ENCODE data around the gene OR5AN1. TPM values are rescaled to one million over a fixed set of nuclear protein-coding genes. Genes with fewer than 3 reads are reported as not detected.

OR5AN1 gene
- total and polyA plus RNA-seq, 2 donors (not counting 1 experiment from before 2014, with no cell fraction given) = not detected

Other genes with a start within 250 kb of the OR5AN1 start
- gene FAM111A, start 216.0 kb upstream of the OR5AN1 start, total RNA-seq = 120 and 126 TPM in 2 replicates
- 57.0 and 61.9 TPM in 2 replicates for gene FAM111A, start 216.0 kb upstream of the OR5AN1 start, polyA plus RNA-seq
- gene DTX4, start 186.8 kb upstream of the OR5AN1 start, total RNA-seq = 41.0 and 43.3 TPM in 2 replicates
- gene DTX4, start 186.8 kb upstream of the OR5AN1 start, polyA plus RNA-seq = 10.7 and 11.7 TPM in 2 replicates
- 151 TPM in 2 replicates for gene MPEG1, start 146.0 kb upstream of the OR5AN1 start, total RNA-seq
- 13.5 and 27.7 TPM in 2 replicates for gene MPEG1, start 146.0 kb upstream of the OR5AN1 start, polyA plus RNA-seq
- not detected in 2 replicates for gene OR5A2, start 67.5 kb downstream of the OR5AN1 start, total RNA-seq
- gene OR5A2, start 67.5 kb downstream of the OR5AN1 start, polyA plus RNA-seq = not detected in 2 replicates
- not detected in 2 replicates for gene OR5A1, start 77.6 kb downstream of the OR5AN1 start, total RNA-seq
- not detected in 2 replicates for gene OR5A1, start 77.6 kb downstream of the OR5AN1 start, polyA plus RNA-seq
- not detected in 2 replicates for gene OR4D6, start 98.1 kb downstream of the OR5AN1 start, total RNA-seq
- not detected in 2 replicates for gene OR4D6, start 98.1 kb downstream of the OR5AN1 start, polyA plus RNA-seq
- gene OR4D10, start 114.4 kb downstream of the OR5AN1 start, total RNA-seq = not detected in 2 replicates
- gene OR4D10, start 114.4 kb downstream of the OR5AN1 start, polyA plus RNA-seq = not detected in 2 replicates
- not detected in 2 replicates for gene OR4D11, start 144.7 kb downstream of the OR5AN1 start, total RNA-seq
- not detected in 2 replicates for gene OR4D11, start 144.7 kb downstream of the OR5AN1 start, polyA plus RNA-seq
- not detected in 2 replicates for gene OR4D9, start 152.6 kb downstream of the OR5AN1 start, total RNA-seq
- not detected in 2 replicates for gene OR4D9, start 152.6 kb downstream of the OR5AN1 start, polyA plus RNA-seq